Keratinocyte (primary cell): ENCODE measurements around the gene SPPL2B. TPM values are rescaled to one million over a fixed set of nuclear protein-coding genes. Genes with fewer than 3 reads are reported as not detected.

Experiments used
- DNase-seq: peaks from one replicate; pipeline ENCODE4 v3.0.0-alpha.2; 2011; ENCODE audit warnings: low read depth, missing footprints, low spot score
- FAIRE-seq: peaks from 2 replicates; lab custom pipeline; 2011; peaks lifted over from hg19 to GRCh38; lab: Jason Lieb, UNC
- H2AFZ ChIP-seq: 2 replicates; pipeline ENCODE4 v1.6.0; 2012; ENCODE audit warnings: low read length, control low read depth, inconsistent platforms; ENCODE audit not compliant: control insufficient read depth
- H3K27ac ChIP-seq: 2 replicates; pipeline ENCODE4 v1.5.1; 2011; ENCODE audit warnings: low read length; ENCODE audit not compliant: control insufficient read depth, insufficient read depth
- H3K27me3 ChIP-seq: 3 replicates; pipeline ENCODE4 v1.6.0; 2011; ENCODE audit warnings: low read length; ENCODE audit not compliant: control insufficient read depth, insufficient read depth; ENCODE audit errors: extremely low read depth
- H3K36me3 ChIP-seq, 2 experiments: 2 replicates in 1 of 2; 3 replicates in 1 of 2; pipeline ENCODE4 v1.5.1; 2011; ENCODE audit warnings: low read length in 2 of 2, mild to moderate bottlenecking in 1 of 2; ENCODE audit not compliant: control insufficient read depth in 2 of 2, insufficient read depth in 2 of 2; ENCODE audit errors: extremely low read depth in 1 of 2
- H3K4me1 ChIP-seq: 3 replicates; pipeline ENCODE4 v1.5.1; 2011; ENCODE audit warnings: low read length; ENCODE audit not compliant: control insufficient read depth, insufficient read depth; ENCODE audit errors: extremely low read depth
- H3K4me2 ChIP-seq: 3 replicates; pipeline ENCODE4 v1.6.0; 2011; ENCODE audit warnings: low read depth, low read length; ENCODE audit not compliant: control insufficient read depth, insufficient read depth; ENCODE audit errors: extremely low read depth
- H3K4me3 ChIP-seq, 3 experiments: fragments of 200-600 bp in 1 of 3; sonication (generic) in 1 of 3; 2 replicates in 2 of 3; 3 replicates in 1 of 3; pipeline ENCODE4 v1.5.1; 2011 to 2016; ENCODE audit warnings: low read length in 3 of 3, mild to moderate bottlenecking in 3 of 3, control low read depth in 2 of 3, inconsistent platforms in 1 of 3, low read depth in 1 of 3, mixed read lengths in 1 of 3, mixed run types in 1 of 3, moderate library complexity in 1 of 3; ENCODE audit not compliant: control insufficient read depth in 2 of 3, insufficient read depth in 2 of 3; ENCODE audit errors: extremely low read depth in 1 of 3
- H3K79me2 ChIP-seq: 2 replicates; pipeline ENCODE4 v1.6.0; 2012; ENCODE audit warnings: low read length; ENCODE audit not compliant: control insufficient read depth, insufficient read depth
- H3K9ac ChIP-seq: 3 replicates; pipeline ENCODE4 v1.6.0; 2011; ENCODE audit warnings: low read length; ENCODE audit not compliant: control insufficient read depth, insufficient read depth; ENCODE audit errors: extremely low read depth
- H3K9me1 ChIP-seq: 3 replicates; pipeline ENCODE4 v1.6.0; 2011; ENCODE audit warnings: low read length; ENCODE audit not compliant: control insufficient read depth, insufficient read depth; ENCODE audit errors: extremely low read depth
- H3K9me3 ChIP-seq: 2 replicates; pipeline ENCODE4 v1.5.1; 2012; ENCODE audit warnings: low read depth, low read length; ENCODE audit not compliant: control insufficient read depth
- H4K20me1 ChIP-seq: 3 replicates; pipeline ENCODE4 v1.6.0; 2011; ENCODE audit warnings: low read length; ENCODE audit not compliant: control insufficient read depth, insufficient read depth; ENCODE audit errors: extremely low read depth
- CTCF ChIP-seq, 3 experiments: IDR thresholded peaks in 1 of 3; conservative IDR thresholded peaks in 1 of 3; optimal IDR thresholded peaks in 1 of 3; 2 replicates in 2 of 3; 3 replicates in 1 of 3; pipeline versions ENCODE3 to v1.5.1; 2011; ENCODE audit warnings: low read length in 3 of 3, mild to moderate bottlenecking in 3 of 3, moderate library complexity in 2 of 3, control low read depth in 1 of 3, inconsistent platforms in 1 of 3; ENCODE audit not compliant: insufficient read depth in 2 of 3; ENCODE audit errors: extremely low read depth in 1 of 3
- EZH2 ChIP-seq: IDR thresholded peaks from one replicate; pipeline ENCODE4 v1.6.1; 2012; ENCODE audit warnings: inconsistent platforms, mild to moderate bottlenecking, low read length, moderate library complexity
- dilution Hi-C: fragments of 300-500 bp; cut with MboI; formaldehyde crosslinking; loops from one replicate; pipeline ENCODE4 v1.7.0; 2020; ENCODE audit warnings: low sequenced_read_pairs; ENCODE audit not compliant: extremely low pct_ligation_motif_present
- polyA plus RNA-seq, 5 experiments: library from polyadenylated mRNA; depleted of rRNA in 3 of 5; stranded (reverse) in 3 of 5; stranded (forward) in 1 of 5; unstranded in 1 of 5; fragments of >200 nt; gene quantifications; 1 replicate in 1 of 5; 2 replicates in 3 of 5; 3 replicates in 1 of 5; pipeline versions ENCODE4 v1.2.1 to v1.2.3, GENCODE V29; 2011 to 2012; ENCODE audit warnings: missing spikeins in 2 of 5, low read depth in 1 of 5, low replicate concordance in 1 of 5

Gene SPPL2B
- polyA plus RNA-seq, 1 donor (not counting 4 experiments of a cell fraction or from before 2014, with no cell fraction given): 9.3 TPM

- Histone ChIP-seq H3K9ac (no peak overlapping the region), H3K36me3 (peaks cover 7 to 16% of the 10 kb centered on the region in 2 experiments), H3K4me1 (peaks cover 4% of the 10 kb centered on the region), H3K4me2 (no peak overlapping the region), H3K79me2 (peaks cover 22% of the 10 kb centered on the region), H3K9me3 (no peaks in the 10 kb centered on the region), H3K27me3 (no peaks in the 10 kb centered on the region), H3K4me3 (no peak overlapping the region), H2AFZ (no peak overlapping the region), H4K20me1 (no peaks in the 10 kb centered on the region), H3K9me1 (no peaks in the 10 kb centered on the region), H3K27ac (no peak overlapping the region)
- FAIRE-seq: no peak
- DNase-seq: no peak
- dilution Hi-C loops: no loop called here
- no peak for TF ChIP-seq CTCF (optimal IDR thresholded peaks at IDR 0.05 in 1 of 3, IDR thresholded peaks at IDR 0.05 in 1 of 3, conservative IDR thresholded peaks at IDR 0.05 in 1 of 3; ENCODE audit: extremely low read depth in 1 of 3, insufficient read depth in 2 of 3, low read length in 3 of 3)
- no peak for TF ChIP-seq EZH2
These were observed 6.8 kb upstream of the SPPL2B start for GRCh38 chr19:2321565-2322283.

DNA sequence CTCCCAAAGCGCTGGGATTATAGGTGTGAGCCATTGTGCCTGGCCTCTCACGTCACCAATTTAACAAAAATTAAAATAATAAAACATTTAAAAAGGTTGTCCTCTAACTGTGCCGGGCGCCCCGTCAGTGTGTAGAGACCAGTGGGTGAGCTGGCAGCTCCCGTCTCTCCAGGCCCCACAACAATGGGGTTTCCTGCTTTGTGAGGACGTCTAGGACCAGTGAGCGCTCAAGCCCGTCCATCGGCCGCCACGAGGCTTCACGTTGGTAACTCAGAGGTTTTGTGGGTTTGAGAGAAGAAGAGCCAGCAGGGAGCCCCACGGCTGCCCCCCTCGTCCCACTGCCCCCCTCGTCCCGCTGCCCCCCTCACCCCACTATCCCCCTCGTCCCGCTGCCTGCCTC, 4.8 kb upstream of the SPPL2B start:
- peaks cover 9 to 21% of the 10 kb centered on the region in 2 experiments for H3K36me3 ChIP-seq
- H3K4me2 ChIP-seq: no peak overlapping the region
- H3K27me3 ChIP-seq: no peaks in the 10 kb centered on the region
- no peak for FAIRE-seq
- dilution Hi-C loops: no loop called here
- H3K9ac ChIP-seq: no peak overlapping the region
- TF ChIP-seq EZH2: no peak
- H3K4me1 ChIP-seq: peaks cover 10% of the 10 kb centered on the region
- H3K9me3 ChIP-seq: no peaks in the 10 kb centered on the region
- no peak for DNase-seq
- H4K20me1 ChIP-seq: no peaks in the 10 kb centered on the region
- no peak overlapping the region for H3K27ac ChIP-seq
- no peak overlapping the region for H2AFZ ChIP-seq
- no peaks in the 10 kb centered on the region for H3K9me1 ChIP-seq
- H3K4me3 ChIP-seq: no peak overlapping the region
- peaks cover 36% of the 10 kb centered on the region for H3K79me2 ChIP-seq
